Peyer's patch (tissue), 4 donors: Measurements from ENCODE around the gene GGA1. TPM values are rescaled to one million over a fixed set of nuclear protein-coding genes. Genes with fewer than 3 reads are reported as not detected.

ENCODE experiments used
- DNase-seq, 3 donors: peaks; one replicate each; pipeline ENCODE4 v3.0.0-alpha.2; 2017 to 2019
- H3K27ac ChIP-seq, 4 donors: fragments of 200-600 bp; sonication (generic); one replicate each; pipeline ENCODE4 v1.5.1; 2016 to 2019
- H3K27me3 ChIP-seq, 2 donors: fragments of 200-600 bp; sonication (generic); one replicate each; pipeline ENCODE4 v1.5.1; 2019
- H3K36me3 ChIP-seq, 3 donors: fragments of 200-600 bp; sonication (generic); one replicate each; pipeline ENCODE4 v1.5.1; 2016 to 2019
- H3K4me1 ChIP-seq, 4 donors: fragments of 200-600 bp; sonication (generic); one replicate each; pipeline ENCODE4 v1.5.1; 2016 to 2019
- H3K4me3 ChIP-seq, 4 donors: fragments of 200-600 bp; sonication (generic); 1 replicate in 3 of 4; 2 replicates in 1 of 4; pipeline ENCODE4 v1.5.1; 2016 to 2019; ENCODE audit warnings: mild to moderate bottlenecking in 1 of 4
- H3K9me3 ChIP-seq, 4 donors: fragments of 200-600 bp; sonication (generic); one replicate each; pipeline ENCODE4 v1.5.1; 2016 to 2019; ENCODE audit warnings: mild to moderate bottlenecking in 1 of 4
- CTCF ChIP-seq, 6 experiments: fragments of 450-650 bp in 4 of 6; fragments of 200-600 bp in 2 of 6; sonication (generic) in 1 of 6; IDR thresholded peaks; one replicate each; pipeline ENCODE4 v1.5.1; 2017 to 2019; ENCODE audit warnings: antibody characterized with exemption in 6 of 6, mild to moderate bottlenecking in 3 of 6, moderate library complexity in 1 of 6
- POLR2A ChIP-seq, 2 donors: fragments of 450-650 bp; IDR thresholded peaks; one replicate each; pipeline ENCODE4 v1.5.1; 2017; ENCODE audit warnings: antibody characterized with exemption in 2 of 2, mild to moderate bottlenecking in 2 of 2, moderate library complexity in 2 of 2
- total RNA-seq, 4 donors: library from RNA; depleted of rRNA; stranded (reverse); fragments of >200 nt; gene quantifications; one replicate each; pipeline ENCODE4 v1.1.0, GENCODE V29; 2016

GGA1 gene
- total RNA-seq, 4 donors from 2014 or later, result 67.1 to 189 (median 117) TPM

DNA sequence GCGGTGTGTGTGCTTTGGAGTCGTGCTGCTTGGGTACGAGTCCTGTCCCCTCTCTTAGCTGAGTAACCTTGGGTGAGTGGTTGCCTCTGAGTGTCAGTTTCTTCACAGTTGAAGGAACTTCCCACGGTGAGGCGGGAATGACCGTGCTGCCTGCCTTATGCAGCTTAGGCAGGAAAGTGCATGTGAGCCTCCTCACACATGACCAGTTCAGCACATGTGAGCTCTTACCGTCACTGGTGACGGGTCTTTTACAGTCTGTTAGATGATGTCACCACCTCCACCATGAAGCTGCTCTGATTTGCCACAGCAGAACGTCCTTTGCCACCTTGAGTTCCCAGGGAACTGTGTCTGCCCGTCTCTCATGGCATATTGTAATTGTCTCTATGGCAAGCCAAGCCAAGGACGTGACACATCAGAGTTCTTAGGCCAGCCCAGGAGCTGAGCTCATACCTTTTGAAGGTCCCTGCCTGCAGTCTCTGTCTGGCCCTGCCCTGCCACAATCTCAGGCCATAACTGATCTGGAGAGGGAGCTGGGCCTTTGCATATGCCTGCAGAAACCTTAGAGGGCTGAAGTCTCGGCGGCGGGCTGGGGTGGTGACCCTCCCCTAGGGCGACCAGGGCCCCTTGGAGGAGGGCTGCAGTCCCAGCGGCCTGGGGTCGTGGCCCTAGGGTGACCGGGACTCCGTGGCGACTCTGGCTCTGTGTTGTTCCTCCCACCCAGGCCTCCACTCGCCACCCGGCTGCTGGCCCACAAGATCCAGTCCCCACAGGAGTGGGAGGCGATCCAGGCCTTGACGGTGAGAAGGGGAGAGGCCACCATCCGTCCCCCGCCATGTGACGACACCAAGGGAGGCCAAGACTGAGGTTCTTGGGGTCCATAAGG, 7.8 kb downstream of the GGA1 start:
- no peak for DNase-seq
- Histone ChIP-seq H3K27ac (peak overlapping the region in 1 of 4 donors; percentile 38), H3K27me3 (no peaks in the 10 kb centered on the region), H3K4me3 (no peak overlapping the region), H3K9me3 (no peaks in the 10 kb centered on the region), H3K36me3 (peaks cover 0 to 76% (median 0%) of the 10 kb centered on the region in 3 donors), H3K4me1 (peaks cover 0 to 15% (median 3%) of the 10 kb centered on the region in 4 donors)
- TF ChIP-seq POLR2A (IDR thresholded peaks at IDR 0.05), result no peak
- no peak for TF ChIP-seq CTCF (IDR thresholded peaks at IDR 0.05)

- DNase-seq, result no peak
- H3K27me3 ChIP-seq, result no peaks in the 10 kb centered on the region
- H3K36me3 ChIP-seq, result peaks cover 0 to 86% (median 0%) of the 10 kb centered on the region in 3 donors
- peaks cover 0 to 13% (median 3%) of the 10 kb centered on the region in 4 donors for H3K4me1 ChIP-seq
- no peaks in the 10 kb centered on the region for H3K9me3 ChIP-seq
- H3K27ac ChIP-seq, result peak overlapping the region in 1 of 4 donors; percentile 79
- TF ChIP-seq CTCF (IDR thresholded peaks at IDR 0.05) (no peak), POLR2A (IDR thresholded peaks at IDR 0.05) (no peak)
- no peak overlapping the region for H3K4me3 ChIP-seq
These were observed 8.8 kb downstream of the GGA1 start for GRCh38 chr22:37617431-37617830.

GRCh38 chr22:37618072-37618656, 9.5 kb downstream of the GGA1 start:
- TF ChIP-seq CTCF (IDR thresholded peaks at IDR 0.05), result no peak
- no peak for TF ChIP-seq POLR2A (IDR thresholded peaks at IDR 0.05)
- Histone ChIP-seq H3K9me3 (no peaks in the 10 kb centered on the region), H3K27ac (peak overlapping the region in 2 of 4 donors; percentile 65 to 79), H3K4me3 (peak overlapping the region in 1 of 4 donors; percentile 0), H3K36me3 (peaks cover 0 to 92% (median 0%) of the 10 kb centered on the region in 3 donors), H3K4me1 (peaks cover 0 to 8% (median 3%) of the 10 kb centered on the region in 4 donors), H3K27me3 (no peaks in the 10 kb centered on the region)
- peak in 2 of 3 donors; percentile 85 to 86 for DNase-seq

DNA sequence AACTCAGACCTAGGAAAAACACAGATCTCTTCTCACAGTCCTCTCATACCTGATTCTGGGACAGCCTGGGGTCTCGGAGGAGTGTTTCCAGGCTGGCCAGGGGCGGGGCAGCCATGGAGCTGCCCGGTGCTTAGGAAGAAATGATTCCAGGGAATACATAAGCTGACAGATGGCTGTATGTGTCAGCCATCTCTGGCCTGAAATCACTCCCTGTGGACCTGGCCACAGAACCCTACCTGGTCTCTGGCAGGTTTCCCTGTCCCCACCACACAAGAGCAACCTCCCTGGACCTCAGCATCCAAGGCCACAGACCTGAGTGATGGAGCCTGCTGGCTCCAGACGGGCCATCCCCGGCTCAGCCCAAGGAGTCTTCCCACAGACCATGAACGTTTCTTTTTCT, 10.0 kb downstream of the GGA1 start:
- DNase-seq, result no peak
- Histone ChIP-seq H3K4me1 (peaks cover 0 to 8% (median 5%) of the 10 kb centered on the region in 4 donors), H3K9me3 (no peaks in the 10 kb centered on the region), H3K4me3 (peak overlapping the region in 1 of 4 donors; percentile 0), H3K27ac (peak overlapping the region in 2 of 4 donors; percentile 65 to 79), H3K27me3 (no peaks in the 10 kb centered on the region), H3K36me3 (peaks cover 0 to 92% (median 0%) of the 10 kb centered on the region in 3 donors)
- TF ChIP-seq CTCF (IDR thresholded peaks at IDR 0.05) (no peak), POLR2A (IDR thresholded peaks at IDR 0.05) (no peak)

- no peaks in the 10 kb centered on the region for H3K9me3 ChIP-seq
- H3K4me3 ChIP-seq, result no peak overlapping the region
- no peaks in the 10 kb centered on the region for H3K27me3 ChIP-seq
- H3K36me3 ChIP-seq, result peaks cover 0 to 85% (median 0%) of the 10 kb centered on the region in 3 donors
- peak overlapping the region in 1 of 4 donors; percentile 79 for H3K27ac ChIP-seq
- TF ChIP-seq CTCF (IDR thresholded peaks at IDR 0.05) (no peak), POLR2A (IDR thresholded peaks at IDR 0.05) (no peak)
- peaks cover 0 to 13% (median 10%) of the 10 kb centered on the region in 4 donors for H3K4me1 ChIP-seq
- DNase-seq, result no peak
These were observed 11.4 kb downstream of the GGA1 start for GRCh38 chr22:37619991-37620390.
